GM18867 (cell line): ENCODE results near the gene PI16.
"Not testable (repeated sequence)": the region's sequence is repeated elsewhere in the genome, so short reads cannot be mapped to it uniquely, and the experiment has no call there.

Source experiments
- ATAC-seq: cut with Tn5 transposase; IDR thresholded peaks from one replicate; pipeline ENCODE4 v1.9.1; 2021; ENCODE audit warnings: mild to moderate bottlenecking, moderate library complexity; ENCODE audit not compliant: unreplicated experiment

The PI16 gene

DNA sequence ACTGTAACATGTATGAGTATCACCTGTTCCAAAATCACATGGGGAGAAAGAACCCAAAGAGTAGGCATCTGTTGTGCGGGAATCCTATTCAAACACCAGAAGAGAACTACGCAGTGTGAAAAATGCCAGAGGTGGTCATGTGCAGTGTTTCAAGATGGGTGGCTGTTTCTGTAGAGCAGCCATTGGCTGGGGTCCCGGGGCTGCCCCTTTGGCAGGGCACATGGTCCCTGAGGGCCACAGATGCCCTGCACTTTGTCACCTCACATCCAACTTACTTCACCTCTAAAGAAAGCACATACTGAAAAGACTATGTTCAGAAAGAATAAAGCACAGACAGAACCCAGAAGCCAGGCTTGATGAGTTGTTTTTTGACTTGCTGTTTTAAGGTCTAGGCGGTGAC lies 19.1 kb downstream of the PI16 start:
- ATAC-seq: no peak

GRCh38 chr6:36975231-36976006 lies 20.9 kb downstream of the PI16 start:
- no peak for ATAC-seq

DNA sequence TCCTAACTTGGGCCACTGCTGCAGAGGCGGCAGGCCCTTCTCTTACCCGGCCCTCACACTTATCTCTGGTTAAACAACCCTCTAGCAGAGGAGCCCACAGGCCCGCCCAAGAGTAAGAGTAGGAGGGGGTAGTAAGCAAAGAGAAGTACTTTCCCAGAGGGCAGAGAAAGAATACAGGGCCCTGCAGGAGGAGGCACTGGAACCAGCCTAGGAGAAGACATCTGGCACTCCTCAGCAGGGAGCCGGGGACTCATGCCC lies 21.4 kb downstream of the PI16 start:
- no peak for ATAC-seq

DNA sequence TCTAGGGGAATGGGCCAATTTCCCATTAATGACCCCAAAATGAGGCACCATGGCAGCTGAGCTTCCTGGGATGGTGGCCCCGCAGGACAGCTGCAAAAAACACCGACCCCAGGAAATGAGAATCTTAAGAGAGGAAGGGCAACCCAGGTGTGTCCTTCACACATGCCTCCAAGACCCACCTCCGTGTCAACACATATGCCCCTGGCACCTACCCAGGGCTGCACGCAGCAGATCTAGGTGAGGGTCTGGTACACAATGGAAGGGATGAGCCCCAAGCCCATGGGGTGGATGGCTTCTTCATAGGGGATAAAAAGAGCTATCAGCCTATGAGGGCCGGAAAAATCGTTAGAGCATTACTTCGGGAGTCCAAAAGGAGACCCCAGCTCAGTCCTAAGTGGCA lies 22.0 kb downstream of the PI16 start:
- ATAC-seq: no peak

DNA sequence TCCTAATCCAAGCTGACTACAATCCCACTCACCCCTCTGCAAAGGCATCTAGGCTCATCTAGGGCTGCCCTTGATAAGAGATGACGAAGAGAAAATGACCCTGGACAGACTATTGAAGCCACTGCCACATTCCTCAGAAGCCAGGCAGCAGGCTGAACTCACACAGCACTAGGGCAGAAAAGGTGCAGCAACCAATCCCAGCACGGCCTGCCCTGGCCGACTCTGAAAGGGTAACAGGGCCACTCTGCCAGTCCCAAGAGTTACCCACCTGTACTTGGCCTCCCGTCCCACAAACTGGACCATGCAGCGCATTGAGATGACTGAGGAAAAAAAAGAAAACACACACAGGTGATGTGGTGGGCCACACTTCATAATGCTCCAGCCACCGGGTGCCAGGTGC lies 22.4 kb downstream of the PI16 start:
- no peak for ATAC-seq

DNA sequence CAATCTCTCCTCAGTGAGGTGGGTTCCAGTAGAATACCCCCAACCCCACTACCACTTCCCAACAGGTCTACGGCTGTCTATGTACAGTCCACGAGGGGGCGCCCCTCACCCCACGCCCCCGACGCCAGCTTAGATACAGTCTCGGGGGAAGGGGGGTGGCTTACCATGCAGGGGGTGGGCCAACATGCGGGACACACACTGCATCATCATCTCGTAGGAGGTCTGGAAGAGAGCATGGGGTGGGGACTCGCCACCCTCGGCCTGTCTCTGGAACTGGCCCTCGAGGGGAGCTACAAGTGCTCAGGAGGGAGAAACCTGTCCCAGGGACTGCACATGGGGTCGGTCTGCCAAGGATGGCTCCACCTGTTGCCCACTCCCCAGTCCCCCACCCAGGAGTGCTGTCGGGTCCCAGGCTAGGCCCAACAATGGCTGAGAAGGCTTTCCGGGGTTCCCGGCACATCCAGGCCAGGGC lies 23.0 kb downstream of the PI16 start:
- ATAC-seq: no peak

DNA sequence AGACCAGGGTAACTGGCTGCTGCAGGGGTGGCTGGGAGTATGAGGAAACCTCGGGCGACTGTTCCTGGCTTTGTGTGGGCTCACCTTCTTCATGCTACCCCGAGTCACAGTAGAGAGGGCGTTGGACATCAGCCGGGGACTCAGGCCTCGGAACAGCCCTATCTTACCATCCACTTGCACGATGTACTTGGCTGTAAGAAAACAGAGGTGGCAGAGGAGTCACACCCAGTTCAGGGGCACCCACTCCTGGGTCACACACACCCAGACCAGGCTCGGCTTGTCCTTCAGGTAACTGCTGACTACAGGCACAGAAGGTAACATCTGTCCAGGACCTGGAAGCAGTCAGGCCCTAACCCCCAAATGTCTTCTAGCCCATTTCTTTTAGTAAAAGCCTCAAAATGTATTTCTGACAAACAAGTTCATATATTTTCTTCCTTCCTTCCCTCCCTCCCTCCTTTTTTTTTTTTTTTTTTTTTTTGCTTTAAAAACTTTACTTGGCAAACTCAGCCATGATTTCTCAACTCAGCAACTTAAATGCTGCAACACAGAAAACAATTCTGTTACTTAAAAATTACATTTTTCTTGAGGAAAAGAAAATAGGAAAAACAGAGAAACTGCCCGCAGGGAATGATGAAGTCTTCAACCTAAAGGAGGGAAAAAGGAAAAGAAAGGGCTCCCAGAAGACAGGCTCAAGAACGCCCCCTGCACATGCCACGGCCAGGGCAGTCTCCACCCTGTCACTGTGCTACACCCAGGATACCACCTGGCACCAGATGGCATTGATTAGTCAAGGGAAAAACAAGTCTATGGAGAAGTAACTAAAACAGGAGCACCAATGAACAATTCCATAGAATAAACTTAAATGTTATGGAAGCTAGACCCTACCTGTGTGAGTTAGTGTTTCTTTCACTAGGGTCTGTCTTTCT lies 24.1 kb downstream of the PI16 start:
- ATAC-seq: no peak

DNA sequence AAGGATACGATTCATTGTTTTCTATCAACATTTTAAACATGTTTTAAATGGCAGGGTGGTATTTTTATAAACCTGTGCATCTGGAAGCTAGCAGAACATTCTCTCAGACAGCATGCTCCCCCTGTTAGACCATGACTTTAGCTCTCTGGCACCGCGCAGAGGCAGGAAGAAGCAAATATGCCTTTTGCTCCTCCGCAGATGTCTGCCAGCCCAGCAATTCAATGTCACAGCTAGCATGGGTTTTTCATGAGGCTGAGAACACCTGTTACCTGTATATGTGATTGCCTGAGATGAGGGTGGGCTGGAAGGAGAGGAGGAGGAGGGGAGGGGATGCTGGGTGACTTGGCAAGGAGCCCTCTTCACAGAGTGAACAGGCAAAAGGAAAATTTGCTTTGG lies 24.8 kb downstream of the PI16 start:
- no peak for ATAC-seq

- no peak for ATAC-seq
Observed at GRCh38 chr6:36980129-36980528, 25.6 kb downstream of the PI16 start.

GRCh38 chr6:36980876-36981619 lies 26.5 kb downstream of the PI16 start:
- ATAC-seq: no peak

GRCh38 chr6:36983538-36983937 lies 29.0 kb downstream of the PI16 start:
- no peak for ATAC-seq

- no peak for ATAC-seq
Observed at GRCh38 chr6:36984581-36985416, 30.3 kb downstream of the PI16 start.

DNA sequence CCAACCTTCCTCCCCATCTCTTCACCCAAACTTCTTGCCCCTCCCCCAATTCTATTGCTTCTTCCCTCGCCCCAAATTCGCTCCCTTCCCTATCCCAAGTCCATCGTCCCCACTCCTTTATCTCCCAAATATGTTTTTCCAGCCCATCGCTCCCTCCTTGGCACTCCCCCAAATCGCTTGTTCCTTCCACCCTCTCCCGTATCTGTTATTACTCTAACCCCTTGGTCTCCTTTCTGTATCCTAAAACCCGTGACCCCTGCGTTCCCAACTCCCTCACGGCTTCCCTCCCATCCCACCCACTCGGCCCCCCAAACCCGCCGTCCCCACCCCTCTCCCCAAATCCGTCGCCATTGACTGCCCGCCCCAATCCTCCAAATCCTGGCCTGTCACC lies 30.9 kb downstream of the PI16 start:
- no peak for ATAC-seq

DNA sequence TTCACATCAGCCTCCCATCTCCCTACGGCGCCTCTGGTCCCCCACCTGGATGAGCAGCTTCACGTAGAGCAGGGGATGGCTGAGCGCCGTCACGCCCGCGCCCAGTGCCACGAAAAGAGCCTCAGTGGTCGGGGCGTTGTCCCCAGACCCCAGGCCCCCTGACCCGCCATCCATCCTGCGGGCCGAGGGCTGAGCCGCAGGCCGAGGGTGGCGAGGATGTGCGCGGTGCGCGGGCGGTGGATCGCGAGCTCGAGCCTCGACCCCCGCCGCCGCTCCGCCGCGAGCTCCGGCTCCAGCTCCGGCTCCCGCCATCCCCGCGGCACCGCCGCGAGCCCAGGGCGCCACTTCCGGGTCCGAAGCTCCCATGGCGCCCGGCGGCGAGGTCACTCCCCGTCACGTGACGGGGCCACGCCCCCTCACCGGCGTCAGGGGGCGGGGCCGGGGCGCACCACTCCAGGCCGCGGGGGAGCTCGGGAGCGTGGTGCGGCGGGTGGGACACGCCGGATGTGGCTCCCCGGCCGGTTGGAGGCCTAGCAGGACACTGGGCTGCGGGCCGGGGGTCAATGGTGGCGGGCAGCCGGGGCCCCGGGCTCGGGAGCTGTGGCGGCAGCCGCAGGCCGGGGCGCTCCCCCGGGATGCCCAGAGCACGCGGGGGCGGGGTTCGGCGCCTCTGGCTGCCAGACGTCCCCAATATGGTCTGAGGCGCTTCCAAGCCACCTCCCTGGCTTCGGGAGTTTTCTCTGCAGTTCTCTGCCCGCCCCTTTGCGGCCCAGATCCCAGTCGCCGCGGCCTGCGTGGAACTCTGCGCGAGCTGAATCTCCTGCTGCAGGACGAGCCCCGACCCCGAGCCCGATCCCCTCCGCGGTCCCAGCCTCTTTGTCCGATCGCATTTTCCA lies 31.5 kb downstream of the PI16 start, which contains the start of gene MTCH1:
MTCH1 (minus strand) TSS at position 389 of the 896 bp plus-strand sequence; CDS start at position 366, 23 bp downstream.
- peak; percentile 83 for ATAC-seq

- no peak for ATAC-seq
Observed at GRCh38 chr6:36986704-36987047, 32.1 kb downstream of the PI16 start.

- ATAC-seq: no peak
Observed at GRCh38 chr6:36989264-36989663, 34.7 kb downstream of the PI16 start.

GRCh38 chr6:36990401-36990800 lies 35.9 kb downstream of the PI16 start:
- ATAC-seq: not testable (repeated sequence)

- no peak for ATAC-seq
Observed at GRCh38 chr6:36997811-36998722, 43.5 kb downstream of the PI16 start.

- no peak for ATAC-seq
Observed at GRCh38 chr6:36998723-36999038, 44.1 kb downstream of the PI16 start.
